Osteoblast (primary cell): ENCODE results near the gene CCDC154. TPM values are rescaled to one million over a fixed set of nuclear protein-coding genes. Genes with fewer than 3 reads are reported as not detected.

Experiments used
- DNase-seq: peaks from one replicate; pipeline ENCODE4 v3.0.0; 2011; ENCODE audit warnings: low spot score, mixed read lengths; ENCODE audit not compliant: insufficient read length; ENCODE audit errors: missing footprints
- H2AFZ ChIP-seq: 2 replicates; pipeline ENCODE4 v1.6.0; 2011; ENCODE audit warnings: mild to moderate bottlenecking, low read length
- H3K27ac ChIP-seq: 2 replicates; pipeline ENCODE4 v1.5.1; 2011; ENCODE audit warnings: mild to moderate bottlenecking, low read depth, low read length, moderate library complexity
- H3K27me3 ChIP-seq: 2 replicates; pipeline ENCODE4 v1.6.0; 2012; ENCODE audit warnings: mild to moderate bottlenecking, control low read depth, inconsistent platforms, low read length, moderate library complexity; ENCODE audit not compliant: insufficient read depth
- H3K36me3 ChIP-seq: 2 replicates; pipeline ENCODE4 v1.5.1; 2011; ENCODE audit warnings: mild to moderate bottlenecking, low read length, control low read depth, moderate library complexity; ENCODE audit not compliant: insufficient read depth
- H3K4me1 ChIP-seq: 2 replicates; pipeline ENCODE4 v1.5.1; 2011; ENCODE audit warnings: mild to moderate bottlenecking, low read length, control low read depth, moderate library complexity; ENCODE audit not compliant: insufficient read depth
- H3K4me2 ChIP-seq: 2 replicates; pipeline ENCODE4 v1.6.0; 2011; ENCODE audit warnings: mild to moderate bottlenecking, low read length; ENCODE audit not compliant: insufficient read depth
- H3K4me3 ChIP-seq: fragments of 200-600 bp; sonication (generic); 3 replicates; pipeline ENCODE4 v1.5.1; 2012; ENCODE audit warnings: mild to moderate bottlenecking, low read length, inconsistent platforms; ENCODE audit not compliant: insufficient read depth
- H3K79me2 ChIP-seq: 2 replicates; pipeline ENCODE4 v1.6.0; 2012; ENCODE audit warnings: mild to moderate bottlenecking, low read length, control low read depth, inconsistent platforms; ENCODE audit not compliant: insufficient read depth
- H3K9me3 ChIP-seq: 2 replicates; pipeline ENCODE4 v1.5.1; 2011; ENCODE audit warnings: low read depth, low read length, control low read depth
- H4K20me1 ChIP-seq: 2 replicates; pipeline ENCODE4 v1.6.0; 2012; ENCODE audit warnings: mild to moderate bottlenecking, low read length, control low read depth; ENCODE audit not compliant: insufficient read depth
- total RNA-seq: library from RNA; depleted of rRNA; stranded (reverse); fragments of >200 nt; gene quantifications from 2 replicates; pipeline ENCODE4 v1.2.3, GENCODE V29; 2012
- TF ChIP-seq, protein P1 (sequence below): IDR thresholded peaks from 2 replicates; pipeline ENCODE4 v1.5.1; 2011; ENCODE audit warnings: mild to moderate bottlenecking, low read depth, low read length, moderate library complexity; ENCODE audit errors: extremely low read depth

The CCDC154 gene
- total RNA-seq, 1 donor: 0.36 TPM

DNA sequence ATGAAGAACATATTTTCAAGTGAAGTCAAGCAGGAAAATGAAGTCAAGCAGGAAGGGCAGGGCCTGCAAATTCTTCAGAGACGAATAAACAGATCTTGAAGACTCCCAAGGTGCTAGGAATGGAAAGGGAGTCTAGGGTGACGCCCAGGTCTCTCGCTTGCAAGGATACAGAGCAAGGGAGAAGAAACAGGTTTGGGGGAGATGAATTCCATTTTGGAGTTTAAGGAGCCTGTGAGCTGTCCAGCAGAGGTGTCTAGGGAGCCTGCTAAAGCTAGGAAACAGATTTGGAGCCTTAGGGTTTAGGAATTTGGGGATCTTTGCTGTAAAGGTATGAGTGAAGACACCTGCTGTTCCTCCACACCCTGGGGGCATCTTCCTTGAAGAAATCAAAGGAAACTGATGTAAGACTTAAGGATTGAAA is 27.8 kb downstream of the CCDC154 start:
- DNase-seq: no peak
- H3K4me3 ChIP-seq: no peak overlapping the region
- H2AFZ ChIP-seq: no peak overlapping the region
- no peaks in the 10 kb centered on the region for H3K9me3 ChIP-seq
- TF ChIP-seq, protein P1, sequence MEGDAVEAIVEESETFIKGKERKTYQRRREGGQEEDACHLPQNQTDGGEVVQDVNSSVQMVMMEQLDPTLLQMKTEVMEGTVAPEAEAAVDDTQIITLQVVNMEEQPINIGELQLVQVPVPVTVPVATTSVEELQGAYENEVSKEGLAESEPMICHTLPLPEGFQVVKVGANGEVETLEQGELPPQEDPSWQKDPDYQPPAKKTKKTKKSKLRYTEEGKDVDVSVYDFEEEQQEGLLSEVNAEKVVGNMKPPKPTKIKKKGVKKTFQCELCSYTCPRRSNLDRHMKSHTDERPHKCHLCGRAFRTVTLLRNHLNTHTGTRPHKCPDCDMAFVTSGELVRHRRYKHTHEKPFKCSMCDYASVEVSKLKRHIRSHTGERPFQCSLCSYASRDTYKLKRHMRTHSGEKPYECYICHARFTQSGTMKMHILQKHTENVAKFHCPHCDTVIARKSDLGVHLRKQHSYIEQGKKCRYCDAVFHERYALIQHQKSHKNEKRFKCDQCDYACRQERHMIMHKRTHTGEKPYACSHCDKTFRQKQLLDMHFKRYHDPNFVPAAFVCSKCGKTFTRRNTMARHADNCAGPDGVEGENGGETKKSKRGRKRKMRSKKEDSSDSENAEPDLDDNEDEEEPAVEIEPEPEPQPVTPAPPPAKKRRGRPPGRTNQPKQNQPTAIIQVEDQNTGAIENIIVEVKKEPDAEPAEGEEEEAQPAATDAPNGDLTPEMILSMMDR: no peak
- H3K27ac ChIP-seq: no peak overlapping the region
- H3K36me3 ChIP-seq: no peaks in the 10 kb centered on the region
- peaks cover 11% of the 10 kb centered on the region for H3K4me1 ChIP-seq
- no peaks in the 10 kb centered on the region for H3K27me3 ChIP-seq
- H3K79me2 ChIP-seq: peaks cover 25% of the 10 kb centered on the region
- peaks cover 7% of the 10 kb centered on the region for H4K20me1 ChIP-seq
- H3K4me2 ChIP-seq: no peak overlapping the region

GRCh38 chr16:1414532-1415260 is 29.7 kb downstream of the CCDC154 start, which contains the start of gene UNKL:
TSS of gene UNKL (minus strand) at chr16:1414704. CDS start at chr16:1414691, 13 bp downstream.
- H4K20me1 ChIP-seq: peaks cover 6% of the 10 kb centered on the region
- peak within 1 kb of the TSS; percentile 83 for H3K4me2 ChIP-seq
- peak within 1 kb of the TSS; percentile 82 for H3K4me3 ChIP-seq
- H2AFZ ChIP-seq: peak within 1 kb of the TSS; percentile 78
- TF ChIP-seq, protein P1: no peak
- H3K9me3 ChIP-seq: no peaks in the 10 kb centered on the region
- H3K4me1 ChIP-seq: peaks cover 2% of the 10 kb centered on the region
- peak; percentile 99 for DNase-seq
- no peaks in the 10 kb centered on the region for H3K36me3 ChIP-seq
- peaks cover 17% of the 10 kb centered on the region for H3K79me2 ChIP-seq
- H3K27ac ChIP-seq: no peak within 1 kb of the TSS
- H3K27me3 ChIP-seq: no peaks in the 10 kb centered on the region

GRCh38 chr16:1413684-1414531 is 30.4 kb downstream of the CCDC154 start:
- Histone ChIP-seq H3K4me2 (peak overlapping the region; percentile 83), H3K79me2 (peaks cover 9% of the 10 kb centered on the region), H3K36me3 (no peaks in the 10 kb centered on the region), H3K4me3 (peak overlapping the region; percentile 82), H2AFZ (peak overlapping the region; percentile 78), H3K4me1 (no peaks in the 10 kb centered on the region), H4K20me1 (peaks cover 8% of the 10 kb centered on the region), H3K27me3 (no peaks in the 10 kb centered on the region), H3K9me3 (no peaks in the 10 kb centered on the region), H3K27ac (no peak overlapping the region)
- TF ChIP-seq, protein P1: peak; percentile 48
- peak; percentile 97 for DNase-seq

GRCh38 chr16:1412847-1413246 is 31.5 kb downstream of the CCDC154 start:
- Histone ChIP-seq H3K79me2 (peaks cover under 1% of the 10 kb centered on the region), H3K27me3 (no peaks in the 10 kb centered on the region), H3K4me3 (no peak overlapping the region), H3K36me3 (no peaks in the 10 kb centered on the region), H2AFZ (no peak overlapping the region), H3K4me1 (peaks cover 6% of the 10 kb centered on the region), H4K20me1 (peaks cover 9% of the 10 kb centered on the region), H3K27ac (no peak overlapping the region), H3K9me3 (no peaks in the 10 kb centered on the region), H3K4me2 (no peak overlapping the region)
- no peak for DNase-seq
- TF ChIP-seq, protein P1: no peak
